Stimulated activated CD4-positive, alpha-beta T cell treated with anti-CD3 and anti-CD28 coated beads, Interleukin-2, amount 100 ng/mL, for 48 hours (primary cell): Measurements from ENCODE around the gene CD74.
"Not testable (repeated sequence)": the region's sequence is repeated elsewhere in the genome, so short reads cannot be mapped to it uniquely, and the experiment has no call there.

ENCODE experiments used
- DNase-seq, 2 donors: peaks; one replicate each; pipeline ENCODE4 v3.0.0-alpha.2; 2020

Gene CD74

GRCh38 chr5:150441813-150442698 lies 29.3 kb upstream of the CD74 start:
- DNase-seq: no peak

DNA sequence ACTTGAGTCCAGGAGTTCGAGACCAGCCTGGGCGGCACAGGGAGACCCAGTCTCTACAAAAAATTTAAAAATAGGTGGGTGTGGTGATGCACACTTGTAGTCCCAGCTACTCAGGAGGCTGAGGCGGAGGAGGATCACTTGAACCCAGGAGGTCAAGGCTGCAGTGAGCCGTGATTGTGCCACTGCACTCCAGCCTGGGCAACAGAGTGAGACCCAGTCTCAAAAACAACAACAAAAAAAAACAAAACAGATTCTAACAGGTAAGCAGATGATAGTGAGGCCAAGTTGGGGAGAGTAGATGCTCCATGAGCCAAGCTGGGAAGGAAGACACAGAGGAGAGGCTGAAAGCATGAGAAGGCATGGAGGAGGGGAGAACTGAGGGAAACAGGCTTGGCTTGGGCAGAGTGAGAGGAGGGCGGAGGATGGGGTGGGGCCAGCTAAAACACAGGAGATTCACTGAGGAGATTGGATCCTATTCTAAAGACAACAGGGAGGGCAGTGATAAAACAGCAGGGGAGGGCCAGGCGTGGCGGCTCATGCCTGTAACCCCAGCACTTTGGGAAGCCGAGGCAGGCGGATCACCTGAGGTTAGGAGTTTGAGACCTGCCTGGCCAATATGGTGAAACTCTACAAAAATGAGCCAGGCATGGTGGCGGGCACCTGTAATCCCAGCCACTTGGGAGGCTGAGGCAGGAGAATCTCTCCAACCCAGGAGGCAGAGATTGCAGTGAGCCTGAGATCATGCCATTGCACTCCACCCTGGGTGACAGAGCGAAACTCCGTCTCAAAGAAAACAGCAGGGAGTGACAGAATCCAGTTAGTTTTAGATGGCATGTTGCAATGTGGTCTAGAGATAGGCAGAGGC lies 28.5 kb upstream of the CD74 start:
- no peak for DNase-seq

DNA sequence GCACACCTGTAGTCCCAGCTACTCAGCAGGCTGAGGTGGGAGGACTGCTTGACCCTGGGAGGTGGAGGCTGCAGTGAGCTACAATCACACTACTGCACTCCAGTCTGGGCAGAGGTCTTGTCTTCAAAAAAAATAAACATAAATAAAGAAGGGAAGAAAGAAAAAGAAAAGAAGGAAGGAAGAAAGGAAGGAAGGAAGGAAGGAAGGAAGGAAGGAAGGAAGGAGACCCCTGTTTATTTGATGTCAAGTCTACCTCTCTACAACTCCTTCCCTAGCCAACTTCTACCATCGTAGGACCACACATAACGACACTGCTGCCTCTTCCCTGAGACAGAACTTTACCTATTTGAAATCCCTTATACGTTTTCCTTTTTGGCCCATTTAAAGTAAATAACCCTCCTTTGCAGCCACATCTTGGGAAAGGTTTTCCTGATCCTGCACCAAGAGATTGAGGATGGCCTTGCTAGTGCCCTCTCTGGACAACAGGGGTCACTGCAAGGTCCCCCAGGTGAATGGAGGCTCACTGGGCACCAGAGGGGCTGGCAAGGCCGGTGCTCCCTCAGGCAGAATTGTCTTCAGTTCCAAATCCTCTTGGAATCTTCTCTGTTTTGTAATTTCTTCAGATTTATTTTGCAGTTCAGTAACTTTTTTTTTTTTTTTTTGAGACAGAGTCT lies 26.3 kb upstream of the CD74 start:
- no peak for DNase-seq

DNA sequence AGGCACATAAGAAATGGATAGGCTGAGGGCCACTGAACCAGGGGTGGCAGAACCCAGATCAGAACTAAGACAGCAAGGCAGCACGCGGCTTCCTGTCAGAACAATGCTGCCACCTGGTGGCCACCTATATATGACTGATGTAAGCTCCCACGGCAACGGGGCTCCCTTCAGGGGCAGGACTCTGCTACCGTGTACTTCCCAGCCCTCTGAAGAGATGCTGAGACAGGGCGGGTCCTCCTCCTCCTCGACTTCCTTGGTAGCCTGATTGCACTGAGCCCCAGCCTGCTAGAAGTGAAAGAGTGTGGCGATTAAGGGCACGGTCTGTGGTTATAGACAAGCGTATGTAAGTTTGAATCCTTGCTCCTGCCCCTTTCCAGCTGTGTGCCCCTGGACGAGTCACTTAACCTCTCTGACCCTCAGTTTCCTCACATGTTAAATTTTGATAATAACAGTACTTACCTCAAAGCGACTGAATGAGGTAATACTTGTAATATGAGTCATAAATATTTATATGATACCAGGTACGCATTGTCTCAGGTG lies 23.5 kb upstream of the CD74 start:
- peak; percentile 94 to 95 for DNase-seq

GRCh38 chr5:150434464-150434863 lies 21.8 kb upstream of the CD74 start:
- DNase-seq: no peak

DNA sequence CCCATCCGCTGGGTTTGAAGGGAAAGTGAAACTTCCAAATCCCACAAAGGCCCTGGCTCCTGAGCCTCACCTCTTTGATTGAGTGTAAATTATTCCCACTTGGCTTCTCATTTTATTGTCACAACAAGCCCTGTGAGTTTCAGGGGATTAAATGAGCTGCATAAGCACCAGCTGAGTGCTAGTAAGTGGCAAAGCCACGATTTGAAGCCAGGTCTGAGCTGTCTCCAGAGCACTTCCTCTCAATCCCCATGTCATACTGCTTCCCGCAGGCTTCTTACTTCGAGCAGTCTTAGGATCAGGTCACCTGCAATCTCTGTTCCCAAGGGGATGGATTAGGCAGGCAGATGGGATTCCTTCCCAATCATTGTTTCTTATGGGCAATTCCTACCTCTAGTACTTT lies 18.9 kb upstream of the CD74 start:
- no peak for DNase-seq

GRCh38 chr5:150431048-150431447 lies 18.3 kb upstream of the CD74 start:
- DNase-seq: no peak

GRCh38 chr5:150429410-150429873 lies 16.7 kb upstream of the CD74 start:
- no peak for DNase-seq

GRCh38 chr5:150428978-150429377 lies 16.3 kb upstream of the CD74 start:
- no peak for DNase-seq

DNA sequence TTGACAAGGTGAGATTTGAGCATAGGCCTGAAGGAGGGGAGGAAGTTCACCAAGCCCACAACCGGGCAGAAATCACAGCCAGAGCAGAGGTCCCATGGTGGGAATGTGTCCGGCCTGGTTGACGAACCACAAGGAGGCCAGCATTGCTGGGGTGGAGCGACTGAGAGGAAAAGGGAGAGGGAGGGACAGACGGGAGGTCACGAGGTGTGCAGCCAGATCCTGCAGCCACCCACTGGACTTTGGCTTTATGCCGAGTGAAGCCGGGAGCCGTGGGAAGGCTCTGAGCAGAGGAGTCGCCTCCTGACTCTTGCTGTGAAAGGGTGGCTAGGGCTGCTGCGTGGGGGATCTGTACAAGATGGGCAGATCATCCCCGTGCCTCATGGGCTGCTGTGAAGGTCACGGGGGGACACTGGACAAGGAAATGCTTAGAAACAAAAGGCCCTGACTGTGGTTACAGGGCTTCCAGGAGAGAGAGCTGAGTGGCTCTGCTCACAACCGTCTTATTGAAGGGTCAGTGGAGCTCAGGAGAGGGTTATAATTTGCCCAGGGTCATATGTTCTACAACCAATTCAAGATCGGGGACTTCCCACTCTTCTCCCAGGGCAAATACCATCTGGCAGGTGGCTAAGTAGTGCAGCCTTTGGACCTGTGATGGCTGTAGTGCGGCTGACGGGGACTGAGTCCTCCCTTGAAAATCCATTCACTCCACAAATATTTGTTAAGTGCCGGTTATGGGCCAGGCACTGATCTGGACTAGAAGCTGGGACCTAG lies 15.6 kb upstream of the CD74 start:
- no peak for DNase-seq

- not testable (repeated sequence) for DNase-seq
These were observed 13.5 kb upstream of the CD74 start for GRCh38 chr5:150426165-150426564.

DNA sequence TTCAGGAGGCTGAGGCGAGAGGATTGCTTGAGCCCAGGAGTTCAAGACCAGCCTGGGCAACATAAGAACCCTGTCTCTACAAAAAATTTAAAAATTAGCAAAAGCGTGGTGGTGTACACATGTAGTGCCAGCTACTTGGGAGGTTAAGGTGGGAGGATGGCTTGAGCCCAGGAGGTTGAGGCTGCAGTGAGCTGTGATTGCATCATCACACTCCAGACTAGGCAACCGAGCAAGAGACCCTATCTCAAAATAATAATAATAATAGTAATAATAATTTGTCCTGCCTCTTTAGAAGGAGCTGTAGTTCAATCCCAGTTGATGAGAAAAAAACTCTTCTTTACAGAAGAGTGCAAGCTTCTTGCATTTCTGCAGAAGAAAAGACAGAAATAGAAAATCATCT lies 10.0 kb upstream of the CD74 start:
- DNase-seq: no peak

- no peak for DNase-seq
These were observed 9.4 kb upstream of the CD74 start for GRCh38 chr5:150422075-150422474.

DNA sequence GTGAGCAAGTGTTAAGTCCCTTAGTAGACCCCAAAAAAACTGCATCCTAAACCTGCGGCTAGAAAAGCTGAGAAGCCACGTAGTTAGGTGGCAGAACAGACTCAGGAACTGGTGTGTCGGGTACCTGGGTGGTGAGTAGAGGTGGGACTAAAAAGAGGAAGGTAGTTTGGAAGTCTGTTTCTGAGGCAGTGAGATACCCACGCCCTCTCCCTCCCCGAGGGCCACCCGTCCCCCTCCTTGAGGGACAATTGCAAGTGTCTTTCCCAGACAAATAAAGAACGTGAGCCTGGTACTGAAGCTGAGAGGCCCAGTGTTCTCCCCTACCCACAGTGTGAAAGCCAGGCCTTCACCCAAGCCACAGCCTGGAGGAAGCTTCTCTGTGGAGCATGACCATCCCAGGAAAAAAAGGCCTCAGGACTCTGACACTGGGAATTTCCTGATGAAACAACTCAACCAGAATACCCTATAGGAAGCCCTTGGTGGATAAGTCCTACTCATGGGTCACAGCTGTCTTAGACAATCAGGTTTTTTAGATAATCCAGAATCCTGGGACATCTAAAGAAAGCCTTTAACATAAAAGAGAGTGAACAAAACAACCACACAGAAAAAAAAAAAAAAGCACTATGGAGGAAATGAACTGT lies 7.0 kb upstream of the CD74 start:
- DNase-seq: no peak

GRCh38 chr5:150413902-150414790 lies 1.4 kb upstream of the CD74 start:
- DNase-seq: not testable (repeated sequence)

GRCh38 chr5:150413176-150413901 lies 629 bp upstream of the CD74 start:
- no peak for DNase-seq

- DNase-seq: peak; percentile 38 to 50
These were observed 1.3 kb downstream of the CD74 start for GRCh38 chr5:150411245-150411979.

DNA sequence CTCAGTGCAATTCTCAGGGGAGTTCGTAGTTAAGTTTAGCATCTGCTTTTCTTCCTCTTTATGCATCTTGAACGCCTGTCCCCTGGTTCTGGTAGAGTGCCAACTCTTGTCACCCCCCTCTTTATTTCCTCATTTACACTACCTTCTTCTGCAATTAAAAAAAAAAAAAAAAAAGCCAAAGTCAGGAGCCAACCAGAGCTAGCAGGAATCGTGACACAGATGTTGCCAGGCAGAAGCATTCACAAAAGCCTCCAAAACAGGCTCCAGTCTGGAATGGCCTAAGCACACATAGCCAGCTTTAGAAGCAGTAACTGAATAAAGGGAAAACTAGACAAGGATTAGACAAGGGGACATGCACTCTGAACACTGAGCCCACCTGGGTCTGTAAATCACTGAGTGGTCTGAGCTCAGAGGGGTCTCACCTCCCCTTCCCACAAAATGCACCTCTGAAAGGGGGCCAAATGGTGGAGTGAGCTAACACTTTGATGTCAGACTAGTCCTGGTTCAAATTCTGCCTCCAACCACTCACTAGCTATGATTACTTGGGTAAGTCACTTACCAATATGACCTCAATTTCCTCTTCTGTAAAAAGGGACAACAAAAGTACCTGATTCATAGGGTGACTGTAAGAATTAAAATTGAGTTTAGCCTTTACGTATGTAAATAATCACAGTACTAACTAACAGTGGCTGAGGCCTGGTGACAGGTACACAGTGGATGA lies 2.0 kb downstream of the CD74 start:
- DNase-seq: no peak
